Neural cell (in vitro differentiated cells): ENCODE measurements around the gene SLFN14. TPM values are rescaled to one million over a fixed set of nuclear protein-coding genes. Genes with fewer than 3 reads are reported as not detected.

Experiments used
- H2AFZ ChIP-seq: fragments of 200-600, 300-800 bp; sonication (generic), shearing (Covaris generic); 2 replicates; pipeline ENCODE4 v1.6.0; 2014; ENCODE audit warnings: low read depth, mild to moderate bottlenecking, antibody characterized with exemption, low read length, moderate library complexity
- H3F3A ChIP-seq: fragments of 200-600 bp; shearing (Covaris generic); 2 replicates; pipeline ENCODE4 v1.6.1; 2016; ENCODE audit warnings: mild to moderate bottlenecking, moderate library complexity, mixed read lengths, antibody characterized with exemption, low read length; ENCODE audit not compliant: insufficient read depth, poor library complexity, severe bottlenecking
- H3K27ac ChIP-seq: fragments of 200-600, 300-800 bp; sonication (generic), shearing (Covaris generic); 2 replicates; pipeline ENCODE4 v1.5.1; 2014; ENCODE audit warnings: mild to moderate bottlenecking, low read length, moderate library complexity
- H3K27me3 ChIP-seq: fragments of 300-800, 200-600 bp; sonication (generic), shearing (Covaris generic); 2 replicates; pipeline ENCODE4 v1.6.0; 2014; ENCODE audit warnings: mild to moderate bottlenecking, low read depth, low read length, moderate library complexity; ENCODE audit not compliant: insufficient read depth
- H3K36me3 ChIP-seq: fragments of 300-800, 200-600 bp; sonication (generic), shearing (Covaris generic); 2 replicates; pipeline ENCODE4 v1.5.1; 2014; ENCODE audit warnings: mild to moderate bottlenecking, antibody characterized with exemption, low read length, moderate library complexity; ENCODE audit not compliant: insufficient read depth
- H3K4me2 ChIP-seq: fragments of 300-800, 200-600 bp; sonication (generic), shearing (Covaris generic); 2 replicates; pipeline ENCODE4 v1.6.0; 2014; ENCODE audit warnings: mild to moderate bottlenecking, low read length
- H3K4me3 ChIP-seq: fragments of 300-800, 200-600 bp; sonication (generic), shearing (Covaris generic); 2 replicates; pipeline ENCODE4 v1.5.1; 2014; ENCODE audit warnings: mild to moderate bottlenecking, low read length, moderate library complexity
- H3K79me2 ChIP-seq: fragments of 200-600 bp; shearing (Covaris generic); replicated peaks from 2 replicates; pipeline ENCODE4 v1.6.0; 2014; ENCODE audit warnings: mild to moderate bottlenecking, low read length, moderate library complexity; ENCODE audit not compliant: insufficient read depth
- H3K9ac ChIP-seq: fragments of 300-800, 200-600 bp; sonication (generic), shearing (Covaris generic); 2 replicates; pipeline ENCODE4 v1.6.1; 2016; ENCODE audit warnings: mild to moderate bottlenecking, low read length, mixed read lengths
- H3K9me2 ChIP-seq: fragments of 200-600 bp; shearing (Covaris generic); 2 replicates; pipeline ENCODE4 v1.6.1; 2016; ENCODE audit warnings: mild to moderate bottlenecking, low read length, mixed read lengths; ENCODE audit not compliant: insufficient read depth
- H3K9me3 ChIP-seq: fragments of 200-600, 300-800 bp; sonication (generic), shearing (Covaris generic); 2 replicates; pipeline ENCODE4 v1.6.1; 2016; ENCODE audit warnings: mild to moderate bottlenecking, mixed run types, low read length, moderate library complexity, mixed read lengths
- H4K20me1 ChIP-seq: fragments of 200-600 bp; shearing (Covaris generic); 2 replicates; pipeline ENCODE4 v1.6.1; 2016; ENCODE audit warnings: mild to moderate bottlenecking, mixed run types; ENCODE audit not compliant: insufficient read depth
- CTCF ChIP-seq: fragments of 450-650 bp; IDR thresholded peaks from 2 replicates; pipeline ENCODE4 v1.5.1; 2014; ENCODE audit warnings: antibody characterized with exemption, mild to moderate bottlenecking, moderate library complexity; ENCODE audit not compliant: poor library complexity, severe bottlenecking
- EP300 ChIP-seq: fragments of 450-650 bp; conservative IDR thresholded peaks from 2 replicates; pipeline ENCODE4 v1.6.1; 2014; ENCODE audit warnings: antibody characterized with exemption, mild to moderate bottlenecking, moderate library complexity; ENCODE audit not compliant: poor library complexity, severe bottlenecking
- EZH2 ChIP-seq: fragments of 200-600, 300-800 bp; shearing (Covaris generic), sonication (generic); IDR thresholded peaks from 2 replicates; pipeline ENCODE4 v1.6.1; 2014; ENCODE audit warnings: antibody characterized with exemption, low read length, borderline replicate concordance, mild to moderate bottlenecking; ENCODE audit not compliant: insufficient read depth, poor library complexity, severe bottlenecking
- MXI1 ChIP-seq: fragments of 450-650 bp; conservative IDR thresholded peaks from 2 replicates; pipeline ENCODE4 v1.6.1; 2014; ENCODE audit warnings: antibody characterized with exemption, mild to moderate bottlenecking; ENCODE audit not compliant: poor library complexity, severe bottlenecking
- POLR2AphosphoS5 ChIP-seq: IDR thresholded peaks from 2 replicates; pipeline ENCODE4 v1.6.1; 2012
- RAD21 ChIP-seq: fragments of 450-650 bp; conservative IDR thresholded peaks from 2 replicates; pipeline ENCODE4 v1.6.1; 2014; ENCODE audit warnings: antibody characterized with exemption, mild to moderate bottlenecking, moderate library complexity
- REST ChIP-seq: IDR thresholded peaks from 2 replicates; pipeline ENCODE4 v1.6.1; 2012; ENCODE audit warnings: borderline replicate concordance
- SMC3 ChIP-seq: fragments of 450-650 bp; conservative IDR thresholded peaks from 2 replicates; pipeline ENCODE4 v1.6.1; 2014; ENCODE audit warnings: antibody characterized with exemption, mild to moderate bottlenecking, moderate library complexity; ENCODE audit not compliant: poor library complexity
- TAF1 ChIP-seq: IDR thresholded peaks from 2 replicates; pipeline ENCODE4 v1.6.1; 2012; ENCODE audit warnings: low read depth
- polyA plus RNA-seq: library from polyadenylated mRNA; depleted of rRNA; stranded (reverse); fragments of >200 nt; gene quantifications from 2 replicates; pipeline ENCODE4 v1.2.3, GENCODE V29; 2014

Gene SLFN14
- polyA plus RNA-seq, 1 donor from 2014 or later, result not detected

- Histone ChIP-seq H3K27ac (no peak overlapping the region), H3K9me3 (no peaks in the 10 kb centered on the region), H3K4me2 (no peak overlapping the region), H3K36me3 (no peaks in the 10 kb centered on the region), H3K79me2 (no peaks in the 10 kb centered on the region), H2AFZ (no peak overlapping the region), H3K9me2 (no peaks in the 10 kb centered on the region), H3F3A (no peaks in the 10 kb centered on the region), H3K27me3 (no peaks in the 10 kb centered on the region), H4K20me1 (no peaks in the 10 kb centered on the region), H3K9ac (no peak overlapping the region), H3K4me3 (no peak overlapping the region)
- TF ChIP-seq RAD21, result no peak
- TF ChIP-seq EP300, result no peak
- no peak for TF ChIP-seq SMC3
- TF ChIP-seq POLR2AphosphoS5, result no peak
- TF ChIP-seq MXI1, result no peak
- TF ChIP-seq REST, result no peak
- no peak for TF ChIP-seq EZH2
- TF ChIP-seq CTCF, result no peak
- no peak for TF ChIP-seq TAF1
Observed at GRCh38 chr17:35545150-35545549, 15.5 kb downstream of the SLFN14 start.

- no peaks in the 10 kb centered on the region for H3K36me3 ChIP-seq
- TF ChIP-seq REST (no peak), EZH2 (no peak), POLR2AphosphoS5 (no peak), SMC3 (no peak), TAF1 (no peak), EP300 (no peak), MXI1 (no peak), CTCF (no peak), RAD21 (no peak)
Observed at GRCh38 chr17:35543856-35544255, 16.8 kb downstream of the SLFN14 start.

More at GRCh38 chr17:35543856-35544255, 16.8 kb downstream of the SLFN14 start:
- no peak overlapping the region for H3K4me3 ChIP-seq
- H3F3A ChIP-seq, result no peaks in the 10 kb centered on the region
- no peaks in the 10 kb centered on the region for H3K79me2 ChIP-seq
- peaks cover 5% of the 10 kb centered on the region for H3K27me3 ChIP-seq
- H3K27ac ChIP-seq, result no peak overlapping the region
- H2AFZ ChIP-seq, result no peak overlapping the region
- no peak overlapping the region for H3K9ac ChIP-seq
- no peaks in the 10 kb centered on the region for H3K9me3 ChIP-seq
- H3K4me2 ChIP-seq, result no peak overlapping the region
- no peaks in the 10 kb centered on the region for H3K9me2 ChIP-seq
- H4K20me1 ChIP-seq, result no peaks in the 10 kb centered on the region
